OCI-LY7 (cell line): ENCODE results near the gene FCHO2. TPM values are rescaled to one million over a fixed set of nuclear protein-coding genes. Genes with fewer than 3 reads are reported as not detected.

Experiments used
- BruUV-seq: library from RNA; stranded (reverse); fragments of 400-500 nt; replicated peaks from 2 replicates; lab custom pipeline; 2021; lab: Mats Ljungman, UMichigan
- CTCF ChIA-PET: fragments of 300-600 bp; sonication (Branson Sonifier 250); formaldehyde crosslinking; loops from one replicate; lab custom pipeline; 2022; ENCODE audit warnings: antibody characterized with exemption; ENCODE audit not compliant: unreplicated experiment; lab: Charles Lee
- POLR2A ChIA-PET: fragments of 300-600 bp; sonication (Branson Sonifier 250); formaldehyde crosslinking; loops from one replicate; lab custom pipeline; 2022; ENCODE audit warnings: antibody characterized with exemption; lab: Charles Lee
- DNase-seq: peaks from one replicate; pipeline ENCODE4 v3.0.0-alpha.2; 2015; ENCODE audit warnings: low spot score
- H2AFZ ChIP-seq: fragments of 200-600 bp; sonication (generic), shearing (Covaris generic); 2 replicates; pipeline ENCODE4 v1.6.1; 2014; ENCODE audit warnings: mild to moderate bottlenecking, antibody characterized with exemption, low read length, moderate library complexity
- H3K27ac ChIP-seq: fragments of 200-600 bp; sonication (generic); 2 replicates; pipeline ENCODE4 v1.5.1; 2014; ENCODE audit warnings: mixed run types, low read depth, mild to moderate bottlenecking, moderate library complexity, low read length, inconsistent platforms; ENCODE audit not compliant: poor library complexity, severe bottlenecking
- H3K36me3 ChIP-seq: fragments of 200-600 bp; sonication (generic); 2 replicates; pipeline ENCODE4 v1.6.1; 2014; ENCODE audit warnings: mild to moderate bottlenecking, antibody characterized with exemption, low read length, moderate library complexity, mixed read lengths; ENCODE audit not compliant: insufficient read depth
- H3K4me1 ChIP-seq: fragments of 200-600 bp; sonication (generic); 2 replicates; pipeline ENCODE4 v1.5.1; 2014; ENCODE audit warnings: mild to moderate bottlenecking, low read length; ENCODE audit not compliant: insufficient read depth, poor library complexity, severe bottlenecking
- H3K4me2 ChIP-seq: fragments of 200-600 bp; sonication (generic); 2 replicates; pipeline ENCODE4 v1.6.1; 2014; ENCODE audit warnings: mild to moderate bottlenecking, low read length
- H3K4me3 ChIP-seq: fragments of 200-600 bp; sonication (generic); 2 replicates; pipeline ENCODE4 v1.5.1; 2014; ENCODE audit warnings: mild to moderate bottlenecking, low read depth, low read length; ENCODE audit not compliant: poor library complexity, severe bottlenecking
- H3K79me2 ChIP-seq: fragments of 200-600 bp; sonication (generic); 2 replicates; pipeline ENCODE4 v1.6.1; 2016; ENCODE audit warnings: low read depth, mild to moderate bottlenecking, low read length, moderate library complexity, mixed read lengths; ENCODE audit not compliant: insufficient read depth
- H3K9me2 ChIP-seq: fragments of 200-600 bp; sonication (generic); 2 replicates; pipeline ENCODE4 v1.6.1; 2016; ENCODE audit warnings: mild to moderate bottlenecking, low read length, mixed read lengths; ENCODE audit not compliant: insufficient read depth
- H3K9me3 ChIP-seq: fragments of 200-600 bp; sonication (generic); 2 replicates; pipeline ENCODE4 v1.6.1; 2014; ENCODE audit warnings: mild to moderate bottlenecking, mixed run types, low read length, mixed read lengths
- H4K20me1 ChIP-seq: fragments of 200-600 bp; sonication (generic); 2 replicates; pipeline ENCODE4 v1.6.1; 2014; ENCODE audit warnings: mild to moderate bottlenecking, antibody characterized with exemption, low read length, moderate library complexity, mixed read lengths; ENCODE audit not compliant: insufficient read depth
- EZH2phosphoT487 ChIP-seq: fragments of 200-600 bp; sonication (generic); IDR thresholded peaks from 2 replicates; pipeline ENCODE4 v1.6.1; 2018; ENCODE audit warnings: low read depth, borderline replicate concordance, mild to moderate bottlenecking, mixed run types, antibody characterized with exemption, low read length, moderate library complexity, mixed read lengths
- intact Hi-C: fragments of 100-400 bp; cut with micrococcal nuclease; formaldehyde crosslinking; loops from one replicate; pipeline ENCODE4 v1.10.0; 2022; ENCODE audit not compliant: unreplicated experiment
- total RNA-seq, 2 experiments: library from RNA; depleted of rRNA in 1 of 2; stranded (reverse); fragments of >200 nt in 1 of 2; shearing (Covaris generic) in 1 of 2; gene quantifications; 2 replicates each; pipeline ENCODE4 v1.2.3, GENCODE V29; 2014 to 2022
- TF ChIP-seq, protein P1 (sequence below): fragments of 200-600 bp; sonication (generic); conservative IDR thresholded peaks from 2 replicates; pipeline ENCODE4 v1.5.1; 2014; ENCODE audit warnings: mild to moderate bottlenecking, antibody characterized with exemption, low read length, moderate library complexity, mixed read lengths

FCHO2 gene
- total RNA-seq, 2 experiments from 2014 or later = 7.2 to 7.8 TPM

- Histone ChIP-seq H3K36me3 (no peaks in the 10 kb centered on the region), H3K27ac (no peak overlapping the region), H4K20me1 (no peaks in the 10 kb centered on the region), H3K9me2 (no peaks in the 10 kb centered on the region), H2AFZ (no peak overlapping the region), H3K4me3 (no peak overlapping the region), H3K79me2 (no peaks in the 10 kb centered on the region), H3K4me2 (no peak overlapping the region), H3K4me1 (peaks cover 10% of the 10 kb centered on the region), H3K9me3 (no peaks in the 10 kb centered on the region)
- no peak for DNase-seq
- POLR2A ChIA-PET = no interaction called here
- intact Hi-C loops = no loop called here
- no peak for TF ChIP-seq EZH2phosphoT487
- TF ChIP-seq, protein P1, sequence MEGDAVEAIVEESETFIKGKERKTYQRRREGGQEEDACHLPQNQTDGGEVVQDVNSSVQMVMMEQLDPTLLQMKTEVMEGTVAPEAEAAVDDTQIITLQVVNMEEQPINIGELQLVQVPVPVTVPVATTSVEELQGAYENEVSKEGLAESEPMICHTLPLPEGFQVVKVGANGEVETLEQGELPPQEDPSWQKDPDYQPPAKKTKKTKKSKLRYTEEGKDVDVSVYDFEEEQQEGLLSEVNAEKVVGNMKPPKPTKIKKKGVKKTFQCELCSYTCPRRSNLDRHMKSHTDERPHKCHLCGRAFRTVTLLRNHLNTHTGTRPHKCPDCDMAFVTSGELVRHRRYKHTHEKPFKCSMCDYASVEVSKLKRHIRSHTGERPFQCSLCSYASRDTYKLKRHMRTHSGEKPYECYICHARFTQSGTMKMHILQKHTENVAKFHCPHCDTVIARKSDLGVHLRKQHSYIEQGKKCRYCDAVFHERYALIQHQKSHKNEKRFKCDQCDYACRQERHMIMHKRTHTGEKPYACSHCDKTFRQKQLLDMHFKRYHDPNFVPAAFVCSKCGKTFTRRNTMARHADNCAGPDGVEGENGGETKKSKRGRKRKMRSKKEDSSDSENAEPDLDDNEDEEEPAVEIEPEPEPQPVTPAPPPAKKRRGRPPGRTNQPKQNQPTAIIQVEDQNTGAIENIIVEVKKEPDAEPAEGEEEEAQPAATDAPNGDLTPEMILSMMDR = no peak
- CTCF ChIA-PET = no interaction called here
- no TSS peak for BruUV-seq
Measured at GRCh38 chr5:72947498-72947897, 8.3 kb upstream of the FCHO2 start.

GRCh38 chr5:72949481-72949880, 6.4 kb upstream of the FCHO2 start:
- H4K20me1 ChIP-seq = no peaks in the 10 kb centered on the region
- H3K9me2 ChIP-seq = no peaks in the 10 kb centered on the region
- H3K4me2 ChIP-seq = no peak overlapping the region
- intact Hi-C loops = no loop called here
- no peaks in the 10 kb centered on the region for H3K9me3 ChIP-seq
- ChIA-PET CTCF (no interaction called here), POLR2A (no interaction called here)
- no peaks in the 10 kb centered on the region for H3K36me3 ChIP-seq
- H3K4me1 ChIP-seq = peaks cover 10% of the 10 kb centered on the region
- no peak overlapping the region for H3K4me3 ChIP-seq
- TF ChIP-seq EZH2phosphoT487 = no peak
- TF ChIP-seq, protein P1 = no peak
- H3K27ac ChIP-seq = no peak overlapping the region
- H3K79me2 ChIP-seq = no peaks in the 10 kb centered on the region
- no peak for DNase-seq
- no TSS peak for BruUV-seq
- no peak overlapping the region for H2AFZ ChIP-seq

GRCh38 chr5:72951671-72952468, 4.0 kb upstream of the FCHO2 start:
- ChIA-PET CTCF (no interaction called here), POLR2A (interaction anchor here (0.6 to 0.7 kb wide), 3 partner anchors 54 to 1008 kb away, joined by 3 read pairs; no protein-coding TSS in a partner anchor)
- Histone ChIP-seq H3K4me1 (peaks cover 18% of the 10 kb centered on the region), H3K27ac (no peak overlapping the region), H4K20me1 (no peaks in the 10 kb centered on the region), H3K4me2 (peak overlapping the region; percentile 14), H2AFZ (peak overlapping the region; percentile 62; the same call in 1 of the 2 replicates), H3K36me3 (no peaks in the 10 kb centered on the region), H3K4me3 (no peak overlapping the region), H3K9me3 (no peaks in the 10 kb centered on the region), H3K9me2 (no peaks in the 10 kb centered on the region), H3K79me2 (no peaks in the 10 kb centered on the region; the same call in 1 of the 2 replicates)
- DNase-seq = no peak
- no peak for TF ChIP-seq EZH2phosphoT487
- TF ChIP-seq, protein P1 = no peak
- no TSS peak for BruUV-seq
- intact Hi-C loops = no loop called here
